ENCODE results near the gene PREX1. TPM values are rescaled to one million over a fixed set of nuclear protein-coding genes. Genes with fewer than 3 reads are reported as not detected.

The PREX1 gene
- total RNA-seq, 1 donor = 14.1 TPM

DNA sequence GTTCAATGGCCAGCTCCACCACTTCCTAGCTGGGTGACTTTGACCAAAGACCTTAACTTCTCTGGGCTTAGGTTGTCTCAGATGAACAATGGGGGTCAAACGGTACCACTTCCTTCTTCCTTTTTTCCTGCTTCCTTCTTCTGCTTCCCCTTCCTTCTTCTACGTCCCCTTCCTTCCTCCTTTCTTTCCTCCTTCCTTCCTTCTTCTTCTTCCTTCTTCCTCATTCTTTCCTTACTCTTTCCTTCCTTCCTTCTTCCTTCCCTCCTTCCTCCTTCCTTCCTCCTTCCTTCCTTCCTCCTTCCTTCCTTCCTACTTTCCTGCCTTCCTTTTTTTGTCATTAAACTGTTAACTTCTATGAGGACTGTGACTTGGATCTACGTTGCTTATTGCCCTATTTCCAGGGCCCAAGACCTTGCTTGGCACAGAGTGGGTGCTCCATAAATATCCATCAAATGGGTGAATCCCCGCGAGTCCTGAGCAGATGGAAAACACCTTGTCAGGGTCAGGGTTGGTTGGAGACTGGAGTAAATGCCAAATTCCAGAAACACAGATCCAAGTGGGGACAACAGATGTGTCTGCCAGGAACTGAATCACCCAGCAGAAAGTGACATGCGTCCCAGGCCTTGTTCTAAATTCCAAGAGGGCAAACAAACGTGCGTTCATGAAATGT is 243.3 kb downstream of the PREX1 start:
- H3K27ac ChIP-seq (ENCODE audit: low read depth, low read length) = no peak overlapping the region
- no peaks in the 10 kb centered on the region for H3K9me3 ChIP-seq (ENCODE audit: low read depth, low read length)
- DNase-seq (ENCODE audit: insufficient read length, low spot score, missing footprints) = no peak
- TF ChIP-seq, protein P1, sequence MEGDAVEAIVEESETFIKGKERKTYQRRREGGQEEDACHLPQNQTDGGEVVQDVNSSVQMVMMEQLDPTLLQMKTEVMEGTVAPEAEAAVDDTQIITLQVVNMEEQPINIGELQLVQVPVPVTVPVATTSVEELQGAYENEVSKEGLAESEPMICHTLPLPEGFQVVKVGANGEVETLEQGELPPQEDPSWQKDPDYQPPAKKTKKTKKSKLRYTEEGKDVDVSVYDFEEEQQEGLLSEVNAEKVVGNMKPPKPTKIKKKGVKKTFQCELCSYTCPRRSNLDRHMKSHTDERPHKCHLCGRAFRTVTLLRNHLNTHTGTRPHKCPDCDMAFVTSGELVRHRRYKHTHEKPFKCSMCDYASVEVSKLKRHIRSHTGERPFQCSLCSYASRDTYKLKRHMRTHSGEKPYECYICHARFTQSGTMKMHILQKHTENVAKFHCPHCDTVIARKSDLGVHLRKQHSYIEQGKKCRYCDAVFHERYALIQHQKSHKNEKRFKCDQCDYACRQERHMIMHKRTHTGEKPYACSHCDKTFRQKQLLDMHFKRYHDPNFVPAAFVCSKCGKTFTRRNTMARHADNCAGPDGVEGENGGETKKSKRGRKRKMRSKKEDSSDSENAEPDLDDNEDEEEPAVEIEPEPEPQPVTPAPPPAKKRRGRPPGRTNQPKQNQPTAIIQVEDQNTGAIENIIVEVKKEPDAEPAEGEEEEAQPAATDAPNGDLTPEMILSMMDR (IDR thresholded peaks at IDR 0.05; ENCODE audit: extremely low read depth, low read depth, low read length) = no peak
- no peaks in the 10 kb centered on the region for H3K36me3 ChIP-seq (ENCODE audit: insufficient read depth, low read length)
- H4K20me1 ChIP-seq (ENCODE audit: insufficient read depth, low read length) = no peaks in the 10 kb centered on the region
- H3K27me3 ChIP-seq (ENCODE audit: insufficient read depth, low read length) = peaks cover 9% of the 10 kb centered on the region
- H3K4me1 ChIP-seq (ENCODE audit: insufficient read depth, low read length) = no peaks in the 10 kb centered on the region
- no peaks in the 10 kb centered on the region for H3K79me2 ChIP-seq (ENCODE audit: insufficient read depth, low read length)
- H3K4me3 ChIP-seq (ENCODE audit: insufficient read depth, low read length) = no peak overlapping the region
- H3K4me2 ChIP-seq (ENCODE audit: insufficient read depth, low read length) = no peak overlapping the region
- H2AFZ ChIP-seq (ENCODE audit: low read length) = no peak overlapping the region

DNA sequence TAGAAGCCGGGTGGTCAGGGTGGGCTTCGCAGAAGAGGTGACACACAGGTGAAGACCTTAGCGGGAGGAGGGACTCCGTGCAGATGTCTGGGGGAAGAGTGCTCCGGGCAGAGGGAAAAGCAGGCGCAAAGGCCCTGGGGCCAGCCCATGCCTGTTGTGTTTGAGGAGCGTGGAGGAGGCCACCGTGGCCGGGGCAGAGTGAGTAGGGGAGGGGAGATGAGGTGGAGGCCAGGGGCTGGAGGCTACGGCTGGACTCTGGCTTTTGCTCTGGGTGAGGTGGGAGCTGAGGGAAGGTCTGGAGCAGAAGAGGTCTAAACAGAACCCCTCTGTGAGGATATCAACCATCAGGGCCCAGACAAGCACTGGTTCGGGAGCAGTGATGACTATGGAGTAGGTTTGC is 244.0 kb downstream of the PREX1 start:
- Histone ChIP-seq H3K9me3 (ENCODE audit: low read depth, low read length) (no peaks in the 10 kb centered on the region), H3K27ac (ENCODE audit: low read depth, low read length) (no peak overlapping the region), H3K79me2 (ENCODE audit: insufficient read depth, low read length) (no peaks in the 10 kb centered on the region), H2AFZ (ENCODE audit: low read length) (no peak overlapping the region), H3K4me3 (ENCODE audit: insufficient read depth, low read length) (no peak overlapping the region), H3K27me3 (ENCODE audit: insufficient read depth, low read length) (peaks cover 9% of the 10 kb centered on the region), H3K4me1 (ENCODE audit: insufficient read depth, low read length) (no peaks in the 10 kb centered on the region), H4K20me1 (ENCODE audit: insufficient read depth, low read length) (no peaks in the 10 kb centered on the region), H3K4me2 (ENCODE audit: insufficient read depth, low read length) (no peak overlapping the region), H3K36me3 (ENCODE audit: insufficient read depth, low read length) (no peaks in the 10 kb centered on the region)
- DNase-seq (ENCODE audit: insufficient read length, low spot score, missing footprints) = no peak
- TF ChIP-seq, protein P1 (IDR thresholded peaks at IDR 0.05; ENCODE audit: extremely low read depth, low read depth, low read length) = no peak

DNA sequence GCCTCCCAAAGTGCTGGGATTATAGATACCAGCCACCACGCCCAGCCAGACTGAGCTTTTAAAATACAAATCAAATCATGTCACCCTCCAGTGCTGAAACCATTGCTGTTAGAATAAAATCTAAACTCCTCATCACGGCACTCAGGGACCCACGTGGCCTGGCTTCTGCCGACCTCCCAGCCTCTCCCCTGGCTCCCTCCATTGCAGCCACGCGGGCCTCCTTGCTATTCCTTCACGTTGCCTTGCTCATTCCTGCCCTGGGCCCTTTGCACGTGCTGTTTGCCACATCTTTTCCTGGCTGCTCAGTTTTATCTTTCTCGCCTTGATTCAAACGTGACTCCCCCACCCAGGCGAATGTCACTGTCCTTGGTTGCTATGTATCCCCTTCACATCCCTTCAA is 244.6 kb downstream of the PREX1 start:
- no peaks in the 10 kb centered on the region for H3K9me3 ChIP-seq (ENCODE audit: low read depth, low read length)
- H3K27ac ChIP-seq (ENCODE audit: low read depth, low read length) = no peak overlapping the region
- no peak overlapping the region for H3K4me2 ChIP-seq (ENCODE audit: insufficient read depth, low read length)
- no peak for DNase-seq (ENCODE audit: insufficient read length, low spot score, missing footprints)
- H4K20me1 ChIP-seq (ENCODE audit: insufficient read depth, low read length) = no peaks in the 10 kb centered on the region
- H3K27me3 ChIP-seq (ENCODE audit: insufficient read depth, low read length) = peaks cover 9% of the 10 kb centered on the region
- TF ChIP-seq, protein P1 (IDR thresholded peaks at IDR 0.05; ENCODE audit: extremely low read depth, low read depth, low read length) = no peak
- no peaks in the 10 kb centered on the region for H3K36me3 ChIP-seq (ENCODE audit: insufficient read depth, low read length)
- H3K79me2 ChIP-seq (ENCODE audit: insufficient read depth, low read length) = no peaks in the 10 kb centered on the region
- H2AFZ ChIP-seq (ENCODE audit: low read length) = no peak overlapping the region
- no peak overlapping the region for H3K4me3 ChIP-seq (ENCODE audit: insufficient read depth, low read length)
- no peaks in the 10 kb centered on the region for H3K4me1 ChIP-seq (ENCODE audit: insufficient read depth, low read length)

DNA sequence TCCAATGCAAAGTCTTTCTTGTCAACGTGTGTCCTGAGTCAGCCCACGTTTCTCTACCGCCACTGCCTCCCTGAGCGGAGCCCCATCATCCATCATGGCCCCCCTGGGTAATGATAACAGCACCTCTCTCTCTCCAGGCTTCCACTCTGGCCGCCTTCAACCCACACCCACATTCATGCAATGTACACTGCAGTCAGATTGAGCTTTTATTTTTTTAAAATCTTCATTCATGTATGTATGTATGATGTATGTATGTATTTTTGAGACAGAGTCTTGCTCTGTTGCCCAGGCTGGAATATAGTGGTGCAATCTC is 245.2 kb downstream of the PREX1 start:
- Histone ChIP-seq H3K4me1 (ENCODE audit: insufficient read depth, low read length) (no peaks in the 10 kb centered on the region), H3K36me3 (ENCODE audit: insufficient read depth, low read length) (no peaks in the 10 kb centered on the region), H3K27me3 (ENCODE audit: insufficient read depth, low read length) (peaks cover 9% of the 10 kb centered on the region), H3K79me2 (ENCODE audit: insufficient read depth, low read length) (no peaks in the 10 kb centered on the region), H3K27ac (ENCODE audit: low read depth, low read length) (no peak overlapping the region), H2AFZ (ENCODE audit: low read length) (no peak overlapping the region), H3K4me2 (ENCODE audit: insufficient read depth, low read length) (no peak overlapping the region), H4K20me1 (ENCODE audit: insufficient read depth, low read length) (no peaks in the 10 kb centered on the region), H3K9me3 (ENCODE audit: low read depth, low read length) (no peaks in the 10 kb centered on the region), H3K4me3 (ENCODE audit: insufficient read depth, low read length) (no peak overlapping the region)
- peak; percentile 58 for DNase-seq (ENCODE audit: insufficient read length, low spot score, missing footprints)
- TF ChIP-seq, protein P1 (IDR thresholded peaks at IDR 0.05; ENCODE audit: extremely low read depth, low read depth, low read length) = no peak

Measured in osteoblast (primary cell).